ENCODE results near the gene ROBO1.

ROBO1 gene

DNA sequence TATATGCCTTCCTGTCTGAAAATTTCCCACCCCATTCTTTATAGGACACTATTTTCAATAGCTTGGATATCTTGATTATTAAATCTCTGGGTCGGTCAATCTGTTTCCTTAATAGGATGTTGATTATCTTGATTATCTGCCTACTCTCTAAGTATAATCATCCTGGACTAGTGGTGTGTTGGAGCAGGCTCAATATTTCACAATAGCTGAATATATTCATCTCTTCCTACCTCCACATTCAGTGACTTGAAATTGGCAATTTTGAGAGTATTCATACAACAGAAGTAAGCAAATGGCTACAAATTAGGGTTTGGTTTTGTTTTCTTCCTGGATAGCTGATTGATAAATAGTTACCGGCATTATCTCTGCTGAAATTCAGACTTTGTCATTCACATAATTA, 1162.6 kb downstream of the ROBO1 start:
- no peak for TF ChIP-seq CTCF (IDR thresholded peaks at IDR 0.05; ENCODE audit: low read depth, low read length)
- no peak overlapping the region for H3K4me3 ChIP-seq (ENCODE audit: low read depth, low read length)

- no peak overlapping the region for H3K4me3 ChIP-seq (ENCODE audit: low read depth, low read length)
- TF ChIP-seq CTCF (IDR thresholded peaks at IDR 0.05; ENCODE audit: low read depth, low read length), result no peak
These were observed 1163.5 kb downstream of the ROBO1 start for GRCh38 chr3:78604341-78604740.

DNA sequence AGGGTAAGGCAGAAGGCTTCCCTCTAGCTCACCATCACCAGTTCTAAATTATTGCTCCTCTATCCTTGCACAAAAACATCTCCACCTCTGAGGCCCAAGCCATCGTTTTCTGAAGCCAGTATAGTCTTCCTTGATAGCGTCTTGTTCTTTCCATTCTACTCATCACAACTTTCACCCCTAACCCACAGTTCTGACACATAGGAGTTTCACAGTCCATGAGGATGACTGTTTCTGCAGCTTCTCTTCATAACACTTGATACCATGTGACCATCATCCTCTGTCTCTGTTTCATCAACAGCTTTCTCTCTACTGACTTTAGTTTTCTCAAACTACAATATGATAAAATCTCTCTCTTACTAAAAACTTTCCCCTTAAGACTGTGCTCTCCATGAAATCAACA, 1166.5 kb downstream of the ROBO1 start:
- no peak overlapping the region for H3K4me3 ChIP-seq (ENCODE audit: low read depth, low read length)
- TF ChIP-seq CTCF (IDR thresholded peaks at IDR 0.05; ENCODE audit: low read depth, low read length), result no peak

- TF ChIP-seq CTCF (IDR thresholded peaks at IDR 0.05; ENCODE audit: low read depth, low read length), result no peak
- H3K4me3 ChIP-seq (ENCODE audit: low read depth, low read length), result no peak overlapping the region
These were observed 1178.0 kb downstream of the ROBO1 start for GRCh38 chr3:78589778-78590177.

DNA sequence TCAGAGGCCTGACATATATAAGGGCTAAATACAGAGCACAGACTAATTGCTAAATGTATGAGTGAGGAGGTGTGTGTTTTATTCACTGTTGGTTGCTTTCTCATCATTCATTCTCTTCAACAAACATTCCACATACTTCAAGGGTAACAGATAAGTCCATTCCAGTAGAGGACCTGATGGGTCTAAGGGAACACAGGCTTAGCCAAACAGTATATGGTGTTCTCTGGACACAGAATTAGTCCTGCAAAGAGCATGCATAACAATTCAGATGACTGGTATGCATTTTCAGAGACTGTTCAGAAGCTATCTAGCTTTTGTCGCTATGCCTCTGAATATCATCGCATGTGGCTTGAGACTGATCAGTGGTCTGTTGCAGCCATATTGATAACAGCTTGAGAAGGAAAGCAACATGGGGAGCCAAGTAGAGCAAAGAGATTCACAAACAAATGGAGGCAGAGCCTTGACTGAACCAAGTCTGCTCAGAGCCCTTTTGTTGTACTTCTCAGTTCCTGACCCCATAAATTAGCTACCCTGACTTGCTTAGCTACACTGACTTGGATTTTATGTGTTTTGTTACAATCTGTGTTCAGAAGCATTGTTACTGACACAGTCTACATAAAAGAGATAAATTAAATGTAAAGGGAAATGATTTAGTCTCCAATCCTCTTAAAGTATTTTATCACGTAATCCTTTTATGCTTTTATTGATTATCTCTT, 1178.7 kb downstream of the ROBO1 start:
- H3K4me3 ChIP-seq (ENCODE audit: low read depth, low read length), result no peak overlapping the region
- no peak for TF ChIP-seq CTCF (IDR thresholded peaks at IDR 0.05; ENCODE audit: low read depth, low read length)

DNA sequence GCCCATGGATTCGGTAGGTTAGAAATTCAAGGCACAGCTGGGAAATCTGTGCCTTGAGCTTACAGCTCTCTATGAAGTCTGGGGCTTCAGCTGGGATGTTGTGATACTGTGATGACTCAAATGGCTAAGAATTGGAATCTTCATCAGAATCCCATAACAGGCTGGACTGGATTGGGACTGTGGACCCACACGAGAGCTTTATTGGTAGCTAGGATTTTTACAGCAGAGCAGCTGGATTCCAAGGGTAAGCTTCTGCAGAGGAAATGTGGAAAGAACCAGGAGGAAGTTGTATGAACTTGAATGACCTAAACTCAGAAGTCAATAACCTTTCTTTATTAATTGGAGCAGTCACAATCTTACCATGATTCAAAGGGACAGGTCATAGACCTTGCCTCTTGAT, 1187.1 kb downstream of the ROBO1 start:
- H3K4me3 ChIP-seq (ENCODE audit: low read depth, low read length), result no peak overlapping the region
- TF ChIP-seq CTCF (IDR thresholded peaks at IDR 0.05; ENCODE audit: low read depth, low read length), result no peak

GRCh38 chr3:78571486-78571885, 1196.3 kb downstream of the ROBO1 start:
- H3K4me3 ChIP-seq (ENCODE audit: low read depth, low read length), result no peak overlapping the region
- TF ChIP-seq CTCF (IDR thresholded peaks at IDR 0.05; ENCODE audit: low read depth, low read length), result no peak
